Measurements from ENCODE around the gene GOLGA8B. TPM values are rescaled to one million over a fixed set of nuclear protein-coding genes. Genes with fewer than 3 reads are reported as not detected.

Gene GOLGA8B
- total RNA-seq, 2 experiments from 2014 or later: 84.6 to 86.9 TPM

DNA sequence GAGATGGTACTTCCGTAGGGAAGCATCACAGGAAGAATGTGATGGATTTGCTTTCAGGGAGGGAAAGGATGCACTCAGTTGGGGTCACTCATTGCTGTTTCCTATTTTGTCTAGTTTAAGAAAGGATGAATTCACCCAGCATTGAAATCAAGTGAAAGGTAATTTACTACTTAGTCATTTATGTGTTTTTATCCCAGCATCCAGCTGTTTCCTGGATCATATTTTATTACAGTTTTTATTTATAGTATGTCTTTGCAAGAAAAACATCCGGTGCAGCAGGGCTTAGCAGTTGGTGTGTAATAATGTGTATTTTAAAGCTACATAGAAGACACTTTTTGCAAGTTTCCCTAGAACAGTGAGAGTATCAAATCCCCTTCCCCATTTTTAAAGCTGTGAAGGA is 37.4 kb upstream of the GOLGA8B start:
- no peak for TF ChIP-seq CTCF (IDR thresholded peaks at IDR 0.05)
- intact Hi-C loops (cut with micrococcal nuclease): loop anchor here (5.0 kb wide), 1 partner anchor 301 kb away; no protein-coding TSS in a partner anchor
- peaks cover 32% of the 10 kb centered on the region for H3K27me3 Mint-ChIP-seq
- H3K4me1 Mint-ChIP-seq (ENCODE audit: low read depth): no peaks in the 10 kb centered on the region
- DNase-seq (no peak), ATAC-seq (no peak)
- CTCF ChIA-PET: interaction anchor here (1.6 to 1.7 kb wide), 2 partner anchors 10 to 300 kb away, joined by 6 to 15 read pairs; no protein-coding TSS in a partner anchor
- H3K9me3 Mint-ChIP-seq: no peaks in the 10 kb centered on the region
- no peaks in the 10 kb centered on the region for H3K36me3 Mint-ChIP-seq (ENCODE audit: low read depth)
- H3K27ac Mint-ChIP-seq: no peak overlapping the region
- H3K4me3 Mint-ChIP-seq: no peak overlapping the region
- POLR2A ChIA-PET: no interaction called here

DNA sequence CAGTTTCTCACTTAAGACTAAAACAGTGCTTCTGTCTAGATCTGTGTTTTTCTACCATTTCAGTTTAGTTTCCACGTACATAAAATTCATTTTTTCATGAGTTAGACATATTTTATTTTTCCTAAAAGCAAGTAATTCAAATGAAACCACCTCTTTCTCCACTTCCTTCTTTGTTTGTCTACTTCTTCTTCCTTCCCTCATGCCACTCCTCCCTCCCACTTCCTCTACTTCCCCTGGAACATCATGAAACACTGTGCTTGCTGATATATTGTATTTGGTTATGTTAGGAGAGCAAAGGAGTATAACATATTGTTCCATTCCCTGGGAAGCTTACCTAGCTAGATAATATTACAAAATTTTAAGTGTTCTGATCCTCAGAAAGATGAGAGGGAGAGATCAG is 36.7 kb upstream of the GOLGA8B start:
- intact Hi-C loops (cut with micrococcal nuclease): loop anchor here (5.0 kb wide), 1 partner anchor 302 kb away; no protein-coding TSS in a partner anchor

GRCh38 chr15:34619151-34619550 is 35.7 kb upstream of the GOLGA8B start:
- no peak overlapping the region for H3K4me3 Mint-ChIP-seq
- POLR2A ChIA-PET: no interaction called here
- ATAC-seq: no peak
- H3K36me3 Mint-ChIP-seq (ENCODE audit: low read depth): no peaks in the 10 kb centered on the region
- H3K9me3 Mint-ChIP-seq: no peaks in the 10 kb centered on the region
- CTCF ChIA-PET: interaction anchor here (0.6 kb wide), 1 partner anchor 37 kb away, joined by 4 read pairs; no protein-coding TSS in a partner anchor
- H3K4me1 Mint-ChIP-seq (ENCODE audit: low read depth): no peaks in the 10 kb centered on the region
- H3K27ac Mint-ChIP-seq: no peak overlapping the region
- H3K27me3 Mint-ChIP-seq: peaks cover 29% of the 10 kb centered on the region
- no peak for DNase-seq
- TF ChIP-seq CTCF (IDR thresholded peaks at IDR 0.05): no peak
- intact Hi-C loops (cut with micrococcal nuclease): no loop called here

More for the DNA sequence above, 36.7 kb upstream of the GOLGA8B start:
- ATAC-seq (no peak), DNase-seq (no peak)
- Mint-ChIP-seq H3K27ac (no peak overlapping the region), H3K27me3 (peaks cover 32% of the 10 kb centered on the region), H3K9me3 (no peaks in the 10 kb centered on the region), H3K4me1 (ENCODE audit: low read depth) (no peaks in the 10 kb centered on the region), H3K4me3 (no peak overlapping the region), H3K36me3 (ENCODE audit: low read depth) (no peaks in the 10 kb centered on the region)
- POLR2A ChIA-PET: no interaction called here
- no peak for TF ChIP-seq CTCF (IDR thresholded peaks at IDR 0.05)
- CTCF ChIA-PET: no interaction called here

- no peaks in the 10 kb centered on the region for H3K4me1 Mint-ChIP-seq (ENCODE audit: low read depth)
- no peak overlapping the region for H3K4me3 Mint-ChIP-seq
- no peak for TF ChIP-seq CTCF (IDR thresholded peaks at IDR 0.05)
- ChIA-PET CTCF (interaction anchor here (0.8 to 1.3 kb wide), 3 partner anchors 14 to 42 kb away, joined by 3 to 4 read pairs (median 3); no protein-coding TSS in a partner anchor), POLR2A (no interaction called here)
- H3K27me3 Mint-ChIP-seq: peaks cover 27% of the 10 kb centered on the region
- no peaks in the 10 kb centered on the region for H3K36me3 Mint-ChIP-seq (ENCODE audit: low read depth)
- no peaks in the 10 kb centered on the region for H3K9me3 Mint-ChIP-seq
- ATAC-seq (no peak), DNase-seq (no peak)
- intact Hi-C loops (cut with micrococcal nuclease): no loop called here
- H3K27ac Mint-ChIP-seq: no peak overlapping the region
Observed at GRCh38 chr15:34618073-34618472, 34.6 kb upstream of the GOLGA8B start.

DNA sequence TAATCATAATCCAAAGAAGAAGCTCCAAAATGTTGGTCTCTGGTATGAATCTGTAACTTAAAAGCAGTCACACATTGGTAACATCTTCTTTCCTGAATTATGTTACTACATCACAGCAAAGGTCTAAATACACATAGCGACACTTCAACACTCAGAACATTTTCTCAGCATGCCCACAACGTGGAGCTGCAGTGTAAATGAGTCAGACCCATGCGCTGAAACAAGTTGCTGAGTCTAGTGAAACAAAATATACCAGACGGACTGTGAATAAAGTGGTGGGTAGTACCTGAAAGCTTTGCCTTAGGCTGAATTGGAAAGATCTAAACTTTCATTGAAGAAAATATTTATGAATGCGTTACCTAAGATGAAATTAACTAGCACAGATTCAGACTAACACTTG is 33.2 kb upstream of the GOLGA8B start:
- peaks cover 27% of the 10 kb centered on the region for H3K27me3 Mint-ChIP-seq
- H3K4me1 Mint-ChIP-seq (ENCODE audit: low read depth): no peaks in the 10 kb centered on the region
- ChIA-PET CTCF (interaction anchor here (1.2 to 1.3 kb wide), 2 partner anchors 29 to 304 kb away, joined by 3 read pairs; no protein-coding TSS in a partner anchor), POLR2A (no interaction called here)
- DNase-seq (no peak), ATAC-seq (no peak)
- intact Hi-C loops (cut with micrococcal nuclease): no loop called here
- H3K27ac Mint-ChIP-seq: no peak overlapping the region
- H3K36me3 Mint-ChIP-seq (ENCODE audit: low read depth): no peaks in the 10 kb centered on the region
- no peak for TF ChIP-seq CTCF (IDR thresholded peaks at IDR 0.05)
- no peak overlapping the region for H3K4me3 Mint-ChIP-seq
- H3K9me3 Mint-ChIP-seq: no peaks in the 10 kb centered on the region

All from activated CD8-positive, alpha-beta T cell treated with anti-CD3 and anti-CD28 coated beads for 36 hours (primary cell).